H1 (cell line): ENCODE results near the gene GID4. TPM values are rescaled to one million over a fixed set of nuclear protein-coding genes. Genes with fewer than 3 reads are reported as not detected.

Experiments
- CTCF ChIA-PET: fragments of 300-600 bp; sonication (Branson Sonifier 250); formaldehyde crosslinking; loops from one replicate; lab custom pipeline; 2021; ENCODE audit not compliant: partially characterized antibody; lab: Charles Lee
- POLR2A ChIA-PET: fragments of 300-600 bp; sonication (Branson Sonifier 250); formaldehyde crosslinking; loops from one replicate; lab custom pipeline; 2021; ENCODE audit warnings: inconsistent platforms; ENCODE audit not compliant: partially characterized antibody; lab: Charles Lee
- DNase-seq, 2 experiments: peaks; one replicate each; pipeline versions ENCODE4 v3.0.0 to v3.0.0-alpha.2; 2010 to 2022; ENCODE audit warnings: low spot score in 2 of 2, low read depth in 1 of 2, mixed read lengths in 1 of 2
- FAIRE-seq: peaks from 2 replicates; lab custom pipeline; 2011; peaks lifted over from hg19 to GRCh38; lab: Jason Lieb, UNC
- H2AFZ ChIP-seq: 2 replicates; pipeline ENCODE4 v1.8.1; 2012; ENCODE audit warnings: low read length, inconsistent platforms
- H2AK5ac ChIP-seq: 2 replicates; pipeline ENCODE4 v1.6.1; 2013; ENCODE audit warnings: low read depth, low read length
- H2BK120ac ChIP-seq: replicated peaks from 2 replicates; pipeline ENCODE3; 2013; ENCODE audit warnings: low read depth, low read length, inconsistent platforms
- H2BK12ac ChIP-seq: 2 replicates; pipeline ENCODE4 v1.6.1; 2013; ENCODE audit warnings: low read depth, low read length
- H2BK15ac ChIP-seq: 2 replicates; pipeline ENCODE4 v1.6.1; 2013; ENCODE audit warnings: low read length
- H2BK20ac ChIP-seq: 2 replicates; pipeline ENCODE4 v1.6.1; 2013; ENCODE audit warnings: low read length
- H2BK5ac ChIP-seq: 2 replicates; pipeline ENCODE4 v1.6.1; 2013; ENCODE audit warnings: low read depth, low read length
- H3K14ac ChIP-seq: 2 replicates; pipeline ENCODE4 v1.6.1; 2013; ENCODE audit warnings: inconsistent platforms; ENCODE audit not compliant: insufficient read length
- H3K18ac ChIP-seq: 2 replicates; pipeline ENCODE4 v1.6.1; 2013; ENCODE audit warnings: low read length; ENCODE audit errors: extremely low read depth
- H3K23ac ChIP-seq: 2 replicates; pipeline ENCODE4 v1.6.1; 2013; ENCODE audit warnings: inconsistent platforms; ENCODE audit not compliant: insufficient read length
- H3K23me2 ChIP-seq: 2 replicates; pipeline ENCODE4 v1.6.1; 2013; ENCODE audit warnings: low read depth, low read length
- H3K27ac ChIP-seq: 2 replicates; pipeline ENCODE4 v1.6.1; 2011; ENCODE audit warnings: low read depth, low read length, inconsistent platforms
- H3K27me3 ChIP-seq, 4 experiments: replicated peaks in 1 of 4; 1 replicate in 1 of 4; 2 replicates in 3 of 4; pipeline versions ENCODE4 v1.6.1 to v1.8.1; 2011 to 2013; ENCODE audit warnings: low read length in 3 of 4, mild to moderate bottlenecking in 3 of 4, inconsistent platforms in 2 of 4, mixed read lengths in 2 of 4, moderate library complexity in 1 of 4; ENCODE audit not compliant: control insufficient read depth in 3 of 4, insufficient read depth in 3 of 4; ENCODE audit errors: extremely low read depth in 1 of 4
- H3K36me3 ChIP-seq, 4 experiments: 2 replicates each; pipeline versions ENCODE4 v1.6.1 to v1.8.1; 2011 to 2013; ENCODE audit warnings: mild to moderate bottlenecking in 4 of 4, low read length in 3 of 4, moderate library complexity in 2 of 4, control low read depth in 1 of 4, inconsistent platforms in 1 of 4; ENCODE audit not compliant: insufficient read depth in 4 of 4, control insufficient read depth in 2 of 4
- H3K4ac ChIP-seq: replicated peaks from 2 replicates; pipeline ENCODE3; 2013; ENCODE audit warnings: low read length, low read depth, mixed read lengths, inconsistent platforms; ENCODE audit not compliant: insufficient read length
- H3K4me1 ChIP-seq, 4 experiments: replicated peaks in 1 of 4; 1 replicate in 1 of 4; 2 replicates in 3 of 4; pipeline versions ENCODE4 v1.6.1 to v1.8.1; 2011 to 2013; ENCODE audit warnings: low read length in 3 of 4, inconsistent platforms in 2 of 4, mixed read lengths in 1 of 4; ENCODE audit not compliant: insufficient read depth in 4 of 4, control insufficient read depth in 3 of 4
- H3K4me2 ChIP-seq, 2 experiments: 2 replicates each; pipeline versions ENCODE4 v1.6.1 to v1.8.1; 2011 to 2013; ENCODE audit warnings: low read depth in 2 of 2, low read length in 2 of 2, control low read depth in 1 of 2, inconsistent platforms in 1 of 2, mild to moderate bottlenecking in 1 of 2; ENCODE audit not compliant: insufficient read depth in 1 of 2
- H3K4me3 ChIP-seq, 4 experiments: fragments of 200-600, 300-600 bp in 1 of 4; sonication (generic), shearing (Covaris generic), sonication (Bioruptor Twin) in 1 of 4; 2 replicates each; pipeline versions ENCODE4 v1.5.1 to v1.8.1; 2011 to 2016; ENCODE audit warnings: low read length in 4 of 4, low read depth in 3 of 4, control low read depth in 2 of 4, inconsistent platforms in 2 of 4, mild to moderate bottlenecking in 2 of 4, mixed read lengths in 1 of 4, moderate library complexity in 1 of 4; ENCODE audit not compliant: insufficient read depth in 2 of 4; ENCODE audit errors: extremely low read depth in 1 of 4
- H3K56ac ChIP-seq: replicated peaks from 2 replicates; pipeline ENCODE3; 2013; ENCODE audit warnings: low read depth, mild to moderate bottlenecking, mixed read lengths, low read length, inconsistent platforms; ENCODE audit not compliant: insufficient read length
- H3K79me1 ChIP-seq: 2 replicates; pipeline ENCODE4 v1.6.1; 2013; ENCODE audit warnings: low read depth, low read length, control low read depth
- H3K79me2 ChIP-seq, 2 experiments: 2 replicates each; pipeline versions ENCODE4 v1.6.1 to v1.8.1; 2012 to 2013; ENCODE audit warnings: low read length in 2 of 2, mild to moderate bottlenecking in 2 of 2, inconsistent platforms in 1 of 2; ENCODE audit not compliant: insufficient read depth in 2 of 2, control insufficient read depth in 1 of 2
- H3K9ac ChIP-seq, 4 experiments: replicated peaks in 1 of 4; 1 replicate in 1 of 4; 2 replicates in 3 of 4; pipeline versions ENCODE4 v1.6.1 to v1.8.1; 2011 to 2013; ENCODE audit warnings: low read depth in 3 of 4, low read length in 3 of 4, control low read depth in 2 of 4, mild to moderate bottlenecking in 2 of 4, moderate library complexity in 2 of 4, inconsistent platforms in 1 of 4; ENCODE audit errors: extremely low read depth in 1 of 4
- H3K9me3 ChIP-seq, 2 experiments: 2 replicates each; pipeline versions ENCODE4 v1.6.1 to v1.8.1; 2012 to 2013; ENCODE audit warnings: mild to moderate bottlenecking in 2 of 2, moderate library complexity in 2 of 2, control low read depth in 1 of 2, inconsistent platforms in 1 of 2, low read depth in 1 of 2, low read length in 1 of 2, mixed read lengths in 1 of 2; ENCODE audit not compliant: insufficient read depth in 2 of 2
- H4K20me1 ChIP-seq, 2 experiments: replicated peaks in 1 of 2; 2 replicates each; pipeline versions ENCODE3 to v1.8.1; 2011 to 2013; ENCODE audit warnings: inconsistent platforms in 2 of 2, low read length in 2 of 2, mild to moderate bottlenecking in 1 of 2; ENCODE audit not compliant: insufficient read depth in 2 of 2, control insufficient read depth in 1 of 2
- H4K5ac ChIP-seq: 2 replicates; pipeline ENCODE4 v1.6.1; 2013; ENCODE audit warnings: low read length, low read depth, mixed read lengths, inconsistent platforms; ENCODE audit not compliant: insufficient read length
- H4K8ac ChIP-seq: 2 replicates; pipeline ENCODE4 v1.8.0; 2013; ENCODE audit warnings: mild to moderate bottlenecking, moderate library complexity, low read length, inconsistent platforms; ENCODE audit not compliant: insufficient read depth; ENCODE audit errors: extremely low read depth
- H4K91ac ChIP-seq: replicated peaks from 2 replicates; pipeline ENCODE3; 2013; ENCODE audit warnings: low read length, mixed read lengths, inconsistent platforms; ENCODE audit not compliant: insufficient read length
- ASH2L ChIP-seq: fragments of 200-600, 300-600 bp; sonication (generic); IDR thresholded peaks from one replicate; pipeline ENCODE4 v1.7.1; 2017; ENCODE audit warnings: low read length
- BRCA1 ChIP-seq: IDR thresholded peaks from 2 replicates; pipeline ENCODE4 v1.6.1; 2012; ENCODE audit warnings: low read depth, low read length, improper control_type of control experiment
- CBX8 ChIP-seq: fragments of 300-800, 300-1000 bp; sonication (generic); IDR thresholded peaks from 2 replicates; pipeline ENCODE4 v1.7.1; 2016; ENCODE audit warnings: low read depth, low read length, borderline replicate concordance
- CHD1 ChIP-seq: IDR thresholded peaks from 2 replicates; pipeline ENCODE4 v1.6.1; 2012; ENCODE audit warnings: low read depth, low read length, improper control_type of control experiment
- EP300 ChIP-seq, 2 experiments: IDR thresholded peaks; 1 replicate in 1 of 2; 2 replicates in 1 of 2; pipeline ENCODE4 v1.6.1; 2011 to 2012; ENCODE audit warnings: low read depth in 2 of 2, low read length in 2 of 2, mild to moderate bottlenecking in 2 of 2, borderline replicate concordance in 1 of 2, inconsistent platforms in 1 of 2, moderate library complexity in 1 of 2
- KDM1A ChIP-seq: fragments of 200-600, 300-600 bp; sonication (generic); IDR thresholded peaks from 2 replicates; pipeline ENCODE4 v1.7.1; 2016; ENCODE audit warnings: mild to moderate bottlenecking, low read length, borderline replicate concordance
- KDM5A ChIP-seq: fragments of 200-600 bp; IDR thresholded peaks from 2 replicates; pipeline ENCODE4 v1.7.1; 2012; ENCODE audit warnings: mild to moderate bottlenecking, low read length, inconsistent platforms, mixed read lengths
- POLR2AphosphoS5 ChIP-seq: IDR thresholded peaks from 2 replicates; pipeline ENCODE4 v1.6.1; 2011; ENCODE audit warnings: low read depth, low read length
- RXRA ChIP-seq: IDR thresholded peaks from 2 replicates; pipeline ENCODE4 v1.6.1; 2011; ENCODE audit warnings: low read depth, mild to moderate bottlenecking, low read length, moderate library complexity; ENCODE audit not compliant: insufficient read depth
- SRF ChIP-seq: IDR thresholded peaks from 2 replicates; pipeline ENCODE4 v1.6.1; 2011; ENCODE audit warnings: mild to moderate bottlenecking, low read depth, low read length, moderate library complexity
- TCF12 ChIP-seq: IDR thresholded peaks from 2 replicates; pipeline ENCODE4 v1.6.1; 2011; ENCODE audit warnings: low read depth, mild to moderate bottlenecking, low read length
- WGBS, 2 experiments: shearing (Covaris generic) in 1 of 2; methylation state at CpG; one replicate each; pipeline versions ENCODE4 v1.1.6 to v1.1.7; 2013 to 2015; ENCODE audit warnings: low lambda C conversion rate in 2 of 2, mixed read lengths in 2 of 2, inconsistent platforms in 1 of 2, low coverage in 1 of 2, missing lambda C conversion rate in 1 of 2; ENCODE audit not compliant: insufficient replicate concordance in 2 of 2, insufficient coverage in 1 of 2, insufficient read length in 1 of 2; ENCODE audit errors: extremely low coverage in 1 of 2, missing lambda C conversion rate in 1 of 2; 5-methylcytosine and 5-hydroxymethylcytosine counted together
- polyA plus RNA-seq, 7 experiments: library from polyadenylated mRNA; depleted of rRNA in 3 of 7; stranded (reverse) in 5 of 7; unstranded in 2 of 7; fragments of >200 nt in 5 of 7; fragments of 200-250 nt in 2 of 7; gene quantifications; 1 replicate in 5 of 7; 2 replicates in 1 of 7; 4 replicates in 1 of 7; pipeline versions ENCODE4 v1.2.1 to v1.2.3, GENCODE V29; 2011 to 2013; ENCODE audit warnings: missing spikeins in 2 of 7, mixed read lengths in 2 of 7
- total RNA-seq: library from RNA; stranded (reverse); fragmentation: NEBNext Ultra II Directional; extraction: Animal tissue kit (Norgen Biotek cat#: 25700); gene quantifications from 2 replicates; pipeline ENCODE4 v1.2.1, GENCODE V29; 2021
- TF ChIP-seq, protein P1 (sequence below): IDR thresholded peaks from 2 replicates; pipeline ENCODE4 v1.6.1; 2012; ENCODE audit warnings: inconsistent platforms
- TF ChIP-seq, protein P2 (sequence below): IDR thresholded peaks from 2 replicates; pipeline ENCODE4 v1.6.1; 2012; ENCODE audit warnings: low read length, inconsistent platforms

GID4 gene
- total and polyA plus RNA-seq, 2 of the 8 experiments (the other 6 are each of a cell fraction or from before 2014, with no cell fraction given), result 5.6 to 15.0 TPM

DNA sequence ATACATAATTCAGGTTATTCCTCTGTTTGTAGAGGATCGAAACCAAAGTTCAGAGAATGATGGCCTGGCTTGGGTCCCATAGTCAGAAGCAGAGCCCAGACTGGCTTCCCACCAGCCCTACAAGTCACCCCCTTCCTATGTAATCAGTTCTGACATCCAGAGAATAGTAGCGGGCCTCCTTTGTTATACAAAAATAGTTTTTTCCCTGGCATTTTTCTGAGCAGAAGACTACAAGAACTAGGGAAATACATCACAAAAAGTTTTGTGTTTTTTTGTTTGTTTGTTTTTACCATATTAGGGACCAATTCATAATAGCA is 19.4 kb upstream of the GID4 start:
- WGBS, 2 experiments, result 84% methylated on average over 2 of the region's 2 CpGs; no CpG with 5 or more reads in 1 of the 2 experiments
- CTCF ChIA-PET, result interaction anchor here (1.1 to 3.9 kb wide), 2 partner anchors 14 to 15 kb away, joined by 4 to 13 read pairs; no protein-coding TSS in a partner anchor
- TF ChIP-seq EP300 (IDR thresholded peaks at IDR 0.05; ENCODE audit: borderline replicate concordance in 1 of 2, low read depth in 2 of 2, low read length in 2 of 2) (no peak), ASH2L (no peak), RXRA (no peak), CBX8 (no peak), KDM5A (no peak), BRCA1 (no peak), SRF (no peak), TCF12 (no peak), POLR2AphosphoS5 (no peak), KDM1A (no peak), CHD1 (no peak)
- TF ChIP-seq, protein P1, sequence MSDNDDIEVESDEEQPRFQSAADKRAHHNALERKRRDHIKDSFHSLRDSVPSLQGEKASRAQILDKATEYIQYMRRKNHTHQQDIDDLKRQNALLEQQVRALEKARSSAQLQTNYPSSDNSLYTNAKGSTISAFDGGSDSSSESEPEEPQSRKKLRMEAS, result no peak
- TF ChIP-seq, protein P2, sequence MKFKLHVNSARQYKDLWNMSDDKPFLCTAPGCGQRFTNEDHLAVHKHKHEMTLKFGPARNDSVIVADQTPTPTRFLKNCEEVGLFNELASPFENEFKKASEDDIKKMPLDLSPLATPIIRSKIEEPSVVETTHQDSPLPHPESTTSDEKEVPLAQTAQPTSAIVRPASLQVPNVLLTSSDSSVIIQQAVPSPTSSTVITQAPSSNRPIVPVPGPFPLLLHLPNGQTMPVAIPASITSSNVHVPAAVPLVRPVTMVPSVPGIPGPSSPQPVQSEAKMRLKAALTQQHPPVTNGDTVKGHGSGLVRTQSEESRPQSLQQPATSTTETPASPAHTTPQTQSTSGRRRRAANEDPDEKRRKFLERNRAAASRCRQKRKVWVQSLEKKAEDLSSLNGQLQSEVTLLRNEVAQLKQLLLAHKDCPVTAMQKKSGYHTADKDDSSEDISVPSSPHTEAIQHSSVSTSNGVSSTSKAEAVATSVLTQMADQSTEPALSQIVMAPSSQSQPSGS, result no peak

More for the DNA sequence above, 19.4 kb upstream of the GID4 start:
- Histone ChIP-seq H3K79me2 (no peaks in the 10 kb centered on the region), H2BK20ac (no peak overlapping the region), H2BK12ac (no peak overlapping the region), H3K27ac (no peak overlapping the region), H2BK15ac (no peak overlapping the region), H4K91ac (no peak overlapping the region), H3K4ac (no peak overlapping the region), H3K4me1 (no peaks in the 10 kb centered on the region), H3K23ac (no peak overlapping the region), H3K36me3 (no peaks in the 10 kb centered on the region), H3K27me3 (no peaks in the 10 kb centered on the region), H2AFZ (no peak overlapping the region), H2AK5ac (no peak overlapping the region), H3K56ac (no peak overlapping the region), H3K4me3 (no peak overlapping the region), H3K9ac (no peak overlapping the region), H4K20me1 (peaks cover 0 to 2% of the 10 kb centered on the region in 2 experiments), H2BK120ac (no peak overlapping the region), H3K79me1 (0 out of 2 replicates have a peak, but pooled peaks cover 2% of the 10 kb centered on the region), H3K18ac (no peak overlapping the region), H3K4me2 (no peak overlapping the region), H2BK5ac (no peak overlapping the region), H3K23me2 (no peaks in the 10 kb centered on the region), H3K9me3 (no peaks in the 10 kb centered on the region), H3K14ac (no peak overlapping the region), H4K8ac (no peak overlapping the region), H4K5ac (no peak overlapping the region)
- DNase-seq, result no peak
- no peak for FAIRE-seq
- POLR2A ChIA-PET, result no interaction called here
